ENCODE data around the gene SLC25A26. TPM values are rescaled to one million over a fixed set of nuclear protein-coding genes. Genes with fewer than 3 reads are reported as not detected.

SLC25A26 gene
- total RNA-seq, 1 experiment from 2014 or later = 13.2 TPM

Other genes starting within 250 kb of the SLC25A26 start
- 9.5 TPM for gene MAGI1, start 182.1 kb upstream of the SLC25A26 start, total RNA-seq (2021; ENCODE audit: unreplicated experiment)